Neural progenitor cell (in vitro differentiated cells): Measurements from ENCODE around the gene ACSM3. TPM values are rescaled to one million over a fixed set of nuclear protein-coding genes. Genes with fewer than 3 reads are reported as not detected.

Experiments
- DNase-seq: peaks from one replicate; pipeline ENCODE4 v3.0.0-alpha.2; 2016; ENCODE audit warnings: low spot score
- H2AFZ ChIP-seq: fragments of 200-600 bp; sonication (generic); replicated peaks from 2 replicates; pipeline ENCODE4 v1.6.1; 2016; ENCODE audit warnings: antibody characterized with exemption
- H3F3A ChIP-seq: fragments of 200-600 bp; sonication (generic); 2 replicates; pipeline ENCODE4 v1.6.1; 2016; ENCODE audit warnings: antibody characterized with exemption, low read depth
- H3K27ac ChIP-seq: fragments of 200-600 bp; sonication (generic); 2 replicates; pipeline ENCODE4 v1.5.1; 2016; ENCODE audit warnings: mild to moderate bottlenecking
- H3K27me3 ChIP-seq: fragments of 200-600 bp; sonication (generic); 2 replicates; pipeline ENCODE4 v1.6.1; 2016; ENCODE audit warnings: mild to moderate bottlenecking, moderate library complexity
- H3K36me3 ChIP-seq: fragments of 200-600 bp; sonication (generic); 2 replicates; pipeline ENCODE4 v1.5.1; 2016
- H3K4me1 ChIP-seq: fragments of 200-600 bp; sonication (generic); 2 replicates; pipeline ENCODE4 v1.6.1; 2016; ENCODE audit warnings: mixed run types
- H3K4me2 ChIP-seq: fragments of 200-600 bp; sonication (generic); 2 replicates; pipeline ENCODE4 v1.6.1; 2016
- H3K4me3 ChIP-seq: fragments of 200-600 bp; sonication (generic); 2 replicates; pipeline ENCODE4 v1.5.1; 2016
- H3K79me2 ChIP-seq: fragments of 200-600 bp; sonication (generic); 2 replicates; pipeline ENCODE4 v1.6.1; 2016; ENCODE audit warnings: low read depth
- H3K9ac ChIP-seq: fragments of 200-600 bp; sonication (generic); 2 replicates; pipeline ENCODE4 v1.6.1; 2016
- H3K9me3 ChIP-seq: fragments of 200-600 bp; sonication (generic); 2 replicates; pipeline ENCODE4 v1.5.1; 2016; ENCODE audit warnings: low read depth
- H4K20me1 ChIP-seq: fragments of 200-600 bp; sonication (generic); 2 replicates; pipeline ENCODE4 v1.6.1; 2016; ENCODE audit warnings: low read depth
- H3K27ac Mint-ChIP-seq: 3 replicates; pipeline ENCODE4 v1.8.0; 2021; ENCODE audit warnings: mixed read lengths
- H3K27me3 Mint-ChIP-seq: 2 replicates; pipeline ENCODE4 v1.8.0; 2022; ENCODE audit warnings: low read depth, mild to moderate bottlenecking, inconsistent platforms, moderate library complexity, mixed read lengths; ENCODE audit not compliant: insufficient read depth
- H3K36me3 Mint-ChIP-seq: 3 replicates; pipeline ENCODE4 v1.8.0; 2021; ENCODE audit warnings: mixed read lengths
- H3K4me1 Mint-ChIP-seq: 3 replicates; pipeline ENCODE4 v1.8.0; 2021; ENCODE audit warnings: mixed read lengths
- H3K4me3 Mint-ChIP-seq: 3 replicates; pipeline ENCODE4 v1.8.0; 2021; ENCODE audit warnings: mild to moderate bottlenecking, moderate library complexity, mixed read lengths
- H3K9me3 Mint-ChIP-seq: 3 replicates; pipeline ENCODE4 v1.8.0; 2020; ENCODE audit warnings: mixed read lengths
- EZH2 ChIP-seq: fragments of 200-600 bp; sonication (generic); IDR thresholded peaks from 2 replicates; pipeline ENCODE4 v1.6.1; 2017; ENCODE audit warnings: antibody characterized with exemption, mild to moderate bottlenecking, moderate library complexity
- EZH2phosphoT487 ChIP-seq: fragments of 200-600 bp; sonication (generic); IDR thresholded peaks from 2 replicates; pipeline ENCODE4 v1.6.1; 2017; ENCODE audit warnings: antibody characterized with exemption
- total RNA-seq: library from RNA; depleted of rRNA; stranded (reverse); fragments of >200 nt; gene quantifications from 2 replicates; pipeline ENCODE4 v1.2.3, GENCODE V29; 2015; ENCODE audit warnings: low replicate concordance
- TF ChIP-seq, protein P1 (sequence below): fragments of 200-600 bp; sonication (generic); IDR thresholded peaks from 2 replicates; pipeline ENCODE4 v1.5.1; 2017; ENCODE audit warnings: antibody characterized with exemption, mild to moderate bottlenecking

The ACSM3 gene
- total RNA-seq, 1 donor from 2014 or later, result 3.8 TPM

DNA sequence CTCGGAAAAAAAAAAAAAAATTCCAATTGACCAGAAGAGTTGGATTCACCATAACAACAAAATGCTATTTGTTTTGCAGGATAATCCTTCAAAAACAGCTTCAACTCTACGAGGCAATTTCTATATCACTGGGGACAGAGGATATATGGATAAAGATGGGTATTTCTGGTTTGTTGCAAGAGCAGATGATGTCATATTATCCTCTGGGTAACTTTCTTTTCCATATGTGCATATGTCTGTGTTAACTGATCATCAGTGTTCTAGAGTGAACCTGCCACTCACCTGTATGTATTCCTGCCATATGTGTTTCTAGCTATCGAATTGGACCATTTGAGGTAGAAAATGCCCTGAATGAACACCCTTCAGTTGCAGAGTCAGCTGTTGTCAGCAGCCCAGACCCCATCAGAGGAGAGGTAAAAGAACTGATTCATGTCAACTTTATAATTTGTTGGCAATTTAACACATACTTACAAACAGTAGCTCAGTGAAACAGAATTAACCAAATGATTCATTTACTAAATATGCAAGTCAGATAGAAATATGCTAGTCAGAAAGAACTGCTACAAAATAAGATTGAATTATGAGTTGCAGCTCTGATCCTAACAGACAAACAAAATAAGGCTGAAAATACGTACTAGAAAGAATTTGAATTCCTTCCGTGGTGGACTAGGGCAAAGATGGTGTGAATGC, 28.3 kb downstream of the ACSM3 start:
- no peaks in the 10 kb centered on the region for H3K27me3 ChIP-seq
- peaks cover 8% of the 10 kb centered on the region for H3K36me3 ChIP-seq
- no peak overlapping the region for H3K27ac Mint-ChIP-seq
- H3K4me3 ChIP-seq, result no peak overlapping the region
- no peak overlapping the region for H2AFZ ChIP-seq
- no peak overlapping the region for H3K9ac ChIP-seq
- peaks cover 18% of the 10 kb centered on the region for H3K4me1 ChIP-seq
- TF ChIP-seq, protein P1, sequence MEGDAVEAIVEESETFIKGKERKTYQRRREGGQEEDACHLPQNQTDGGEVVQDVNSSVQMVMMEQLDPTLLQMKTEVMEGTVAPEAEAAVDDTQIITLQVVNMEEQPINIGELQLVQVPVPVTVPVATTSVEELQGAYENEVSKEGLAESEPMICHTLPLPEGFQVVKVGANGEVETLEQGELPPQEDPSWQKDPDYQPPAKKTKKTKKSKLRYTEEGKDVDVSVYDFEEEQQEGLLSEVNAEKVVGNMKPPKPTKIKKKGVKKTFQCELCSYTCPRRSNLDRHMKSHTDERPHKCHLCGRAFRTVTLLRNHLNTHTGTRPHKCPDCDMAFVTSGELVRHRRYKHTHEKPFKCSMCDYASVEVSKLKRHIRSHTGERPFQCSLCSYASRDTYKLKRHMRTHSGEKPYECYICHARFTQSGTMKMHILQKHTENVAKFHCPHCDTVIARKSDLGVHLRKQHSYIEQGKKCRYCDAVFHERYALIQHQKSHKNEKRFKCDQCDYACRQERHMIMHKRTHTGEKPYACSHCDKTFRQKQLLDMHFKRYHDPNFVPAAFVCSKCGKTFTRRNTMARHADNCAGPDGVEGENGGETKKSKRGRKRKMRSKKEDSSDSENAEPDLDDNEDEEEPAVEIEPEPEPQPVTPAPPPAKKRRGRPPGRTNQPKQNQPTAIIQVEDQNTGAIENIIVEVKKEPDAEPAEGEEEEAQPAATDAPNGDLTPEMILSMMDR, result no peak
- no peak for TF ChIP-seq EZH2
- no peak for TF ChIP-seq EZH2phosphoT487
- H3K9me3 ChIP-seq, result no peaks in the 10 kb centered on the region
- H3K4me1 Mint-ChIP-seq, result peaks cover 14% of the 10 kb centered on the region
- H3K79me2 ChIP-seq, result no peaks in the 10 kb centered on the region
- no peaks in the 10 kb centered on the region for H4K20me1 ChIP-seq
- H3K36me3 Mint-ChIP-seq, result no peaks in the 10 kb centered on the region
- H3K27me3 Mint-ChIP-seq, result no peaks in the 10 kb centered on the region
- peaks cover 13% of the 10 kb centered on the region for H3F3A ChIP-seq
- no peak for DNase-seq
- H3K9me3 Mint-ChIP-seq, result no peaks in the 10 kb centered on the region
- no peak overlapping the region for H3K4me2 ChIP-seq
- H3K4me3 Mint-ChIP-seq, result no peak overlapping the region
- no peak overlapping the region for H3K27ac ChIP-seq

DNA sequence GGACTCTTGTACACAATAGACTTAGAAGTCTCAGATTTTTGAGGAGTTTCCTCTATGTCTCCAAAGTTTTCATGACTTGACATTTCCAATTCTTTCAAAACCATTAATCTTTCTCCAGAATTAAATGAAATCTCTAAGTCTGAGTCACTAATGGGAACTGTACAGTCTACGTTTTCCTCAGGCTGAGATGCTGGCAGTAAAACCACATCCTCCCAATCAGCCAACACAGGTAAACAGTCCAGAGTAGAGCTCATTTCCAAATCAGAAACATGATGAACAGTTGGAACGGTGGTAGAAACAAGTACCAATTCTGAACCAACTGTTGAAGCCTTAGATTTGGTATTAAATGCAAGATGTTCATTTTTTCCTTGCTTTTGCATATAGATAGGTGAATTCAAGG, 34.5 kb downstream of the ACSM3 start:
- no peaks in the 10 kb centered on the region for H4K20me1 ChIP-seq
- H2AFZ ChIP-seq, result no peak overlapping the region
- no peak overlapping the region for H3K9ac ChIP-seq
- H3K9me3 Mint-ChIP-seq, result no peaks in the 10 kb centered on the region
- H3K27me3 Mint-ChIP-seq, result no peaks in the 10 kb centered on the region
- no peaks in the 10 kb centered on the region for H3K79me2 ChIP-seq
- no peak overlapping the region for H3K4me3 ChIP-seq
- H3K9me3 ChIP-seq, result no peaks in the 10 kb centered on the region
- no peak overlapping the region for H3K27ac ChIP-seq
- H3K27me3 ChIP-seq, result no peaks in the 10 kb centered on the region
- H3K36me3 ChIP-seq, result peaks cover 13% of the 10 kb centered on the region
- H3K4me1 Mint-ChIP-seq, result peaks cover 4% of the 10 kb centered on the region
- TF ChIP-seq, protein P1, result no peak
- TF ChIP-seq EZH2, result no peak
- TF ChIP-seq EZH2phosphoT487, result no peak
- peaks cover 6% of the 10 kb centered on the region for H3K36me3 Mint-ChIP-seq
- H3F3A ChIP-seq, result no peaks in the 10 kb centered on the region
- H3K4me1 ChIP-seq, result peaks cover 4% of the 10 kb centered on the region
- H3K4me3 Mint-ChIP-seq, result no peak overlapping the region
- H3K27ac Mint-ChIP-seq, result no peak overlapping the region
- no peak overlapping the region for H3K4me2 ChIP-seq
- DNase-seq, result no peak

DNA sequence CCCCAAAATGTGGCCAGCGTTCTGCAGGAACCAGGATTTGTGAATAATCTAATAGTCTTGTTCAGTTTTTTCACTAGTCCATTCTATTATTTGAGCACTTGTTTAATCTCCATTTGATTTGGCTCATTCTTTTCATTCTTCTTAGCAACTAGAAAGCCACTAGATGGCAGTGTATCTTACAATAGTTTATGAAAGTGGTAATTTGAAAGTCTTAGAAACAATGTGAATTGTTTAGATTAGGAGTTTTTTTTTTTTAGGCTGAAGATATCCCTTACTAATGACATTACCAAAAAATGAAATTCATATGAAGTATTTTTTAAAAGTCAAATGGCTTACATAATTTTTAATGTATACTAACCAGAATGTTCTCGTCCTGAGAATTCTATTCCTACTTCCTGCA, 35.8 kb downstream of the ACSM3 start:
- H3K4me2 ChIP-seq, result no peak overlapping the region
- H4K20me1 ChIP-seq, result no peaks in the 10 kb centered on the region
- Mint-ChIP-seq H3K4me3 (no peak overlapping the region), H3K27me3 (no peaks in the 10 kb centered on the region), H3K9me3 (no peaks in the 10 kb centered on the region), H3K4me1 (peaks cover 4% of the 10 kb centered on the region), H3K36me3 (peaks cover 6% of the 10 kb centered on the region), H3K27ac (no peak overlapping the region)
- no peaks in the 10 kb centered on the region for H3K79me2 ChIP-seq
- no peaks in the 10 kb centered on the region for H3K9me3 ChIP-seq
- no peak overlapping the region for H3K4me3 ChIP-seq
- H3K9ac ChIP-seq, result no peak overlapping the region
- no peak for TF ChIP-seq EZH2phosphoT487
- TF ChIP-seq, protein P1, result peak; percentile 62
- DNase-seq, result peak; percentile 32
- no peaks in the 10 kb centered on the region for H3K27me3 ChIP-seq
- peaks cover 4% of the 10 kb centered on the region for H3K4me1 ChIP-seq
- no peak overlapping the region for H3K27ac ChIP-seq
- peaks cover 13% of the 10 kb centered on the region for H3K36me3 ChIP-seq
- no peak overlapping the region for H2AFZ ChIP-seq
- no peaks in the 10 kb centered on the region for H3F3A ChIP-seq
